HL-60 (cell line): Measurements from ENCODE around the gene IFIT5.

Experiments
- CTCF ChIP-seq: IDR thresholded peaks from one replicate; pipeline ENCODE4 v1.5.1; 2011; ENCODE audit warnings: low read length, control low read depth, inconsistent platforms; ENCODE audit not compliant: insufficient read depth
- GABPA ChIP-seq: IDR thresholded peaks from 2 replicates; pipeline ENCODE4 v1.6.1; 2012; ENCODE audit warnings: low read depth
- POLR2AphosphoS5 ChIP-seq: IDR thresholded peaks from 2 replicates; pipeline ENCODE4 v1.6.1; 2012; ENCODE audit warnings: low read depth
- REST ChIP-seq: IDR thresholded peaks from 2 replicates; pipeline ENCODE4 v1.6.1; 2012; ENCODE audit warnings: low read depth; ENCODE audit not compliant: insufficient replicate concordance
- SPI1 ChIP-seq: IDR thresholded peaks from 2 replicates; pipeline ENCODE4 v1.6.1; 2012; ENCODE audit warnings: low read depth, mild to moderate bottlenecking, borderline replicate concordance

- no peak for TF ChIP-seq CTCF
- TF ChIP-seq POLR2AphosphoS5: no peak
- TF ChIP-seq REST: no peak
- TF ChIP-seq SPI1: no peak
- TF ChIP-seq GABPA: no peak
Measured at GRCh38 chr10:89393898-89394297, 20.5 kb upstream of the IFIT5 start.
